DND-41 (cell line): ENCODE measurements around the gene RPH3AL.

Experiments used
- CTCF ChIP-seq: IDR thresholded peaks from 2 replicates; pipeline ENCODE4 v1.5.1; 2012; ENCODE audit warnings: borderline replicate concordance, low read length, moderate library complexity, mild to moderate bottlenecking; ENCODE audit not compliant: poor library complexity, severe bottlenecking; ENCODE audit errors: extremely low read depth
- EZH2 ChIP-seq: IDR thresholded peaks from 3 replicates; pipeline ENCODE4 v1.6.1; 2012; ENCODE audit warnings: borderline replicate concordance, low read depth, mild to moderate bottlenecking, moderate library complexity, low read length, inconsistent platforms; ENCODE audit not compliant: severe bottlenecking

DNA sequence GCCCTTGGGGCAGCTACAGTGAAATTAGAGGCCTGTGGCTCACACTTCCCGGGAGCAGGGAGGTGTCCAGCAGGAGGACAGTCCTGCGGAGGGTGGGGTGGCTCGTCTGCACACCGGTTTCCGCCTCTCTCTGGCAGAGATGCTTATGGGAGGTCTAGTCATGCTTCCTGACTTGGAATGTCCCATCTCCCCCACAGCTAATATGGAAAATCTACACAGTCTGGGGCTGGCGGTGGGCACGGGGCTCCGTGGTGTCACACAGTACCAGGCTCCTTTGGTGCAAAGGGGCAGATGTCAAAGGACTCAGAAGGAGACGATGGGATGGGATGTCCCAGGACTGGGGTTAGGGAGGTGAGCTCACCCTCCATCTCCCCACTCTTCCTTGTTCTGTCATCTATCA, 127.1 kb downstream of the RPH3AL start:
- TF ChIP-seq CTCF (no peak), EZH2 (no peak)
